Middle frontal gyrus (tissue), 1 donor: ENCODE measurements around the gene NDUFV3.
A peak's percentile ranks its signal among the peaks of the same experiment; 100 is the strongest.
"Not testable (repeated sequence)": the region's sequence is repeated elsewhere in the genome, so short reads cannot be mapped to it uniquely, and the experiment has no call there.

Experiments used
- DNase-seq: peaks from one replicate; pipeline ENCODE4 v3.0.0-alpha.2; 2015; ENCODE audit warnings: low spot score; ENCODE audit errors: extremely low spot score

Gene NDUFV3

DNA sequence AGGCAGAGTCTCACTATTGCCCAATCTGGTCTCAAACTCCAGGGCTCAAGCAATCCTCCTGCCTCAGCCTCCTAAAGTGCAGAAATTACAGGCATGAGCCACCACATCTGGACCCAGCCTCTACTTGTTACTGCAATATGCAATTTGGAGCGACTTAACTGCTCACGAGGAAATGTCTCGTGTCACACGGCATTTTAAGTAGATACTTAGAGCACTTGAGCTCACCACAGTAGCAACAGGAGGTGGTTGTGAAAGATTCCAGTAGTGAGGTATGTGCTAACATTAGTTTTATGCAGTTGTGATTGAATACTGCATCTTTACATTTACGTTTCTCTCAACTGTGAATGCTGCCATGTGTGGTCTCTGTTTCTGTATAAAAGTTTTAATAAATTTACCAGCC, 5.8 kb upstream of the NDUFV3 start:
- DNase-seq, result no peak

DNA sequence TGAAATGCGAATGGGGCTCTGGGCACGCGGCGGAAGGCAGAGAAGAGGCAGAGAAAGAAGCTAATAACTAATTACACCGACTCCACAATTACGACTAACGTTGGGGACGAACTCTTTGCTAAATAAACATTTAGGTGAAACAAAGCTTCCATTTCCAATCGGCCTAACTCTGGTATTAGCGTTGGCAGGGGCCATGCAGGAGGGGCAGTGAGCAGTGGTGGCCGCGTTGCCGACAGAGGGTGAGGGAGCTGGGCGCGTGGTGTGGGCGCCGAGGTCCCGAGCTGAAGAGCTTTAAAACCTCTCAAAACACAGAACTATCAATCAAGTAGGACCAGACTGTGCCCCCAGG, 553 bp upstream of the NDUFV3 start:
- DNase-seq, result no peak

DNA sequence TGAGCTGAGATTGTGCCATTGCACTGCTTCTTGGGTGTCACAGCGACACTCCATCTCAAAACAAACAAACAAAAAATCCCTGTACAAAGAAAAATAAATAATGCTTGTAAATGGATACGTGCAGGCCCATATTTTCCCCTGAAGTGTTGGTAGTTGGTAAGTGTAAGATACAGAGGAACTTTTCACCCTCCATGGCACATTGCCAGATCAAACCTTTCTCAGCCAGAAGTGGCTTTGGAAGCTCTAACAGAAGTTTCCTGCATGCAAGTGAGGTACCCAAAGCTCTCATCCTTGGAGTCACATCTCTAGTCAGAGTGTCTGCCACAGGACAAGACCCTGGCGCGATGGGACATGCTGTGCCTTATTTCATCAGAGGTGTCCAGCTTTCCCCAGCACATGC, 7.3 kb downstream of the NDUFV3 start:
- DNase-seq, result no peak

DNA sequence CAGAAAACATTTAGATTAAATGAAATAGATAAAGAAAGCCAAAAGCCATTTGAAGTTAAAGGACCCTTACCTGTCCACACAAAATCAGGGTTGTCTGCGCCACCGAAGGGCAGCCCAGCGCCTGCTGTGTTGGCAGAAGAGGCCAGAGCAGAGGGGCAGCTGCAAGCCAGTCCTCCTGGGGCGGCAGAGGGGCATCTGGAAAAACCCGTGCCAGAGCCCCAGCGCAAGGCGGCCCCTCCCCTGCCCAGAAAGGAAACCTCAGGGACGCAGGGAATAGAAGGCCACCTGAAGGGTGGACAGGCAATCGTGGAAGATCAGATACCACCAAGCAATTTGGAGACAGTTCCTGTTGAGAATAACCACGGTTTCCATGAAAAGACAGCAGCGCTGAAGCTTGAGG, 10.7 kb downstream of the NDUFV3 start:
- DNase-seq, result no peak

DNA sequence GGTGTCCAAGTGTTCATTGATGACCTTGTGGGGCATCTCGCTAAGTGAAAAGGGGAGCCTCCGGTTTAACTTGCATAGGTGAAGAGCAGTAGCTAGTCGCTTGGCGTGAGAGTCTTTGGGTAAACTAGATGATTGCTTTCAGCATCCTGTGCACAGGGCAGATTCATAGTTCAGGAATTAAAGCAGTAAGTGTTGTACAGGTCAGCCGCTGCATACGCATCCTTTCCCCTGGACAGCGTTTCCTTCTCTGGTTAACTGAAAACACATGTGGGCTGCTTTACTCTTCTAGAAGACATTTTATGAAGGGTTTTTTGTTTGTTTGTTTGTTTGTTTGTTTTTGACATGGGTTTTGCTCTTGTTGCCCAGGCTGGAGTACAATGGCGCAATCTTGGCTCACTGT, 12.1 kb downstream of the NDUFV3 start:
- DNase-seq, result no peak

DNA sequence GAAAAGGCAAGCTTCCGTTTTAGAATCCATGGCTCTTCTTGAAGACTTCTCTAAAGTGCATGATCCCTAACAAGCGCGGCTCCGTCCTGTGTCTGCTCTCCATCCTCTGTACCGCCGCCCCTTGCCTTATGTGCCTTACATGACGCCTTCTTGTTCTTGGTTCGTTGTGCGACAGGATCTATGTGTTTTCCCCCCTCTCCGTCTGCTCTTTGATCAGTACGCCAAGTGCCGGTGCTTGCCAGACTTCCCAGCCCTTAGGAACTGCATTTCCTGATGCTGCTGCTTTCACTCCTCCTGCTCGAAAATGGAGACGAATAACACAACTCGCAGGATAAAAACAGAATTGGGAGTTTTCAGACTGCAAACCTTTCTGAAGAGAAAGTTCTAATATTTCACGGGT, 13.1 kb downstream of the NDUFV3 start:
- no peak for DNase-seq

DNA sequence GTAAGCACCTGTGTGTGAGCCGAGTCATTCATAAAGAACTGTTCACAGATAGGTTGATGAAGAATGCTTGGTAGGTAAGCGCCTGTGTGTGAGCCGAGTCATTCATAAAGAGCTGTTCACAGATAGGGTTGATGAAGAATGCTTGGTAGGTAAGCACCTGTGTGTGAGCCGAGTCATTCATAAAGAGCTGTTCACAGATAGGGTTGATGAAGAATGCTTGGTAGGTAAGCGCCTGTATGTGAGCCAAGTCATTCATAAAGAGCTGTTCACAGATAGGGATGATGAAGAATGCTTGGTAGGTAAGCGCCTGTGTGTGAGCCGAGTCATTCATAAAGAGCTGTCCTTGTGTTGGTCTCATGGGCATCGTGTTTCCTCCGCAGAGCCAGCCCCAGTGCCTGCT, 15.4 kb downstream of the NDUFV3 start:
- DNase-seq, result not testable (repeated sequence)

DNA sequence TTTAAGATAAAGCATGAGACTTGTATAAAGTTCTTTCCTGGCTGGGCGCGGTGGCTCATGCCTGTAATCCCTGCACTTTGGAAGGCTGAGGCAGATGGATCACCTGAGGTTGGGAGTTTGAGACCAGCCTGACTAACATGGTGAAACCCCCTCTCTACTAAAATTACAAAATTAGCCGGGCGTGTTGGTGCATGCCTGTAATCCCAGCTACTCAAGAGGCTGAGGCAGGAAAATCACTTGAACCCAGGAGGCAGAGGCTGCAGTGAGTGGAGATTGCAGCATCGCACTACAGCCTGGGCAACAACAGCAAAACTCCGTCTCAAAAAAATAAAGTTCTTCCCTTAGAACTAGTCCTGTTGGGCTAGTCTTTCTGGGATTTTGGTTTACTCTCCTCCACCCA, 18.8 kb downstream of the NDUFV3 start:
- not testable (repeated sequence) for DNase-seq

DNA sequence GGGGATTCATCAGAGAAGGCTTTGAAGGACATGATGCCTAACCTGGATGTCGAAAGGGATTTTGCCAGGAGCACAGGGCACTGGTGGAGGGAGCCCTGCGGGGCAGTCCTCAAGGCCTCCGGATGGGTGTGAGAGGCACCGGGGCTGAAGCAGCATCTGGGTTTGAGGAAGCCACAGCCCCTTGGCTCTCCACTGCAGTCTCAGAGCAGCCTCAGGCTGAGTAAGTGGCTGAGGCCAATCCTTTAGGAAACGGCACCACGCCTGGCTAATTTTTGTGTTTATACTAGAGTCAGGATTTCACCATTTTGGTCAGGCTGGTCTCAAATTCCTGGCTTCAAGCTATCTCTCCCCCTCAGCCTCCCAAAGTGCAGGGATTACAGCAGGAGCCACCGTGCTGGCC, 20.4 kb downstream of the NDUFV3 start:
- DNase-seq, result no peak

DNA sequence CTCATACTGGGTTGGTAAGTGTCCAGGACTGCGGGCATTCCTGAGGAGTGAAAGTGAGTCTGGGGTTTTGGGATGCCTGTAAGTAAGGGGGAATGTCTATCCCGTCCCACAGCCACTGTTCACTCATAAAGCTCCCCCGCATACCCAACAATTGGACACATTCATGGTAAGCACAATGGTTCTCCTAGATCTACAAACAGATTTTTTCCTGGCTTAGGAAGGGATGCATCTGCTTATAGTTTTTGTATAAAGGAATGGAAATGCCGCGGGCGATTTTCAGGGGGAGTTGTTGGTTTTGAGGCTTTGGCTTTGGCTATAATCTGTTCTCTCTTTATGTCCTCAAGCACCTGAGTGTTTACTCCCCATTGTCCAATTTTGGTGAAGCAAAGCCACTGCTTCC, 25.2 kb downstream of the NDUFV3 start:
- DNase-seq, result no peak

DNA sequence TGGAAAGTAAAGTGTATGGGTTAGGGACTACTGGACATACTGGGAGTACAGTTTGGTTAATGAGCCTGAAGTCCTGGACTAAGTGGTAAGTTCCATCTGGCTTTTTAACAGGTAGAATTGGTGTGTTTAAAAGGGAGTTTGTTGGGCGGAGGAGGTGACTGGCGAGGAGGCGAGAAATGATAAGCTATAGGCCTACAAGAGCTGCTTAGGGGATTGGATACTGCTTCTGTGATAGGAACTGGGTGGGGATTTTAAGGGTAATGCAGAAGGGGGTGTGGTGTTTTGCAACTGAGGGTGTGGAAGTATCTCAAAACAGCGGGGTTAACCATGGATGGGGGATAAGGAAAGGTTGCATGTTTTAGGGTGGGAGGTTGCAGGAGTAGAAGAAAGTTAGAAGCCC, 28.8 kb downstream of the NDUFV3 start:
- no peak for DNase-seq

DNA sequence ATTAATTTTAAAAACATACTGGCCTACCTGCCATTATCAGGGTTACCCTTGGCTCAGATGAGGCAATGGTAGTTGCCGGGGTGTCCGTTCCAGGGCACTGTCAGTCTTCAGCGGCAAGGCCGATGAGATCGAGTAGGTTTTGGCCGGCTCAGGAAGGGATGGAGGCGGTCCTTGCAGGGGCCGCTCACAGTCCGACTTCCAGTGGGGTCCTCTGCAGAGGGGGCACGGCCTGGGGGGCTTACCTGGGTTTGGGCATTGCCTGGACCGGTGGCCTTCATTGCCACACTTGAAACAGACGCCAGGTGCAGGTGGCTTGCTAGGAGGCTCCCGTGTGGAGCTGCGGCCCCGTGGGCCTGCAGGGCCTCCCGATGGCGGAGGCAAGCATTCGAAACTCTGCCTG, 29.8 kb downstream of the NDUFV3 start:
- DNase-seq, result no peak

DNA sequence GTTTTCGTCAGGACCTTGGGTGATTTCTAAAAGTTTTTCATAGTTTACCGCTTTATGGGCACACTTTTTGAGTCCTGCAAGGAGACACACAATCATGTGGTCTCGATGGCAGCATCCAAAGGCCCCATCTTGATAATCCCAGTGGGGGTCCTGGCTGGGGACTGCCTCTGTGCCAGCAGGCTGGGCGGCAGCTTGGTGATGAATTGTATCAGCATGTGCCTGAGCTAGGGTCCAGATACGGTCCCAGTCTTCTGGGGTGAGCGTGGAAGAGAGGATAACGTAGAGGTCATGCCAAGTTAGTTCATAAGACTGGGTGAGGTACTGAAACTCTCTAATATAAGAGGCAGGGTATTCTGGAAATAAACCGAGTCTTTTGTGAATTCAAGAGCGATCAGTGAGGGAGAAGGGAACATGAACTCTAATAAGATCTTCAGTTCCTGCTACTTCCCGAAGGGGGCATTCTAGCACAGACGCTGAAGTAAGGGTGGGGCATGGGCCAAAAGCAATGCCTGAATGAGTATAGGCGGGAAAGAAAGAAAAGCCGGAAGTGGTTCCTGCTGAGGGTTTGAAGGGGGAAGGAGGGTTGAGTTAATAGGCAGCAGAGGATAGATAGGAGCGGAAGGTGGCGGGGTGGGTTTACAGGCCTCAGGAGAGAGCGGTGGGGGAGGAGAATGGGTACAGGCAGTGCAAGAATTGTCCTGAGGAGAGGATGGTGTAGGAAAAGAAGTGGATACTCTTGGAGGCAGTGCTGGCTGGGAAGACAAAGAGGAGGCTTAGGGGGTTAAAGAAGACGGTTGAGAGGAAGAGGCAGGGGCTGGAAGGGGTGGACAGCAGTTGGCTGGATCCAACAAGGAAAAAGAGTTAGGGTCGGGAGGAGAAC, 30.7 kb downstream of the NDUFV3 start:
- peak; percentile 64 for DNase-seq

DNA sequence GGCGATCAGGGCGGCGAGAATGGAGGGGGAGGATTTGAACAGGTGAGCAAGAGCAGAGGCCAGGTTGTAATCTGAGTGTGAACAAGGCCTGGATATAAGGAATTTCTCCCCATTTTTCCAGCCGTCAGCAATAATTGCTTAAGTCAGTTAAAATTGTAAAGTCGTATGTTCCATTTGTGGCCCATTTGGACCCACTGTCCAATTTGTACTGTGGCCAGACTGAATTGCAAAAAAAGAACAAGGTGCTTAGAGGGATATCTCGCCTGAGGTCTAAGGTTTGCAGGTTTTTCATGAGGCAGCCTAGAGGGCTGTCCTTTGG, 31.3 kb downstream of the NDUFV3 start:
- DNase-seq, result no peak

DNA sequence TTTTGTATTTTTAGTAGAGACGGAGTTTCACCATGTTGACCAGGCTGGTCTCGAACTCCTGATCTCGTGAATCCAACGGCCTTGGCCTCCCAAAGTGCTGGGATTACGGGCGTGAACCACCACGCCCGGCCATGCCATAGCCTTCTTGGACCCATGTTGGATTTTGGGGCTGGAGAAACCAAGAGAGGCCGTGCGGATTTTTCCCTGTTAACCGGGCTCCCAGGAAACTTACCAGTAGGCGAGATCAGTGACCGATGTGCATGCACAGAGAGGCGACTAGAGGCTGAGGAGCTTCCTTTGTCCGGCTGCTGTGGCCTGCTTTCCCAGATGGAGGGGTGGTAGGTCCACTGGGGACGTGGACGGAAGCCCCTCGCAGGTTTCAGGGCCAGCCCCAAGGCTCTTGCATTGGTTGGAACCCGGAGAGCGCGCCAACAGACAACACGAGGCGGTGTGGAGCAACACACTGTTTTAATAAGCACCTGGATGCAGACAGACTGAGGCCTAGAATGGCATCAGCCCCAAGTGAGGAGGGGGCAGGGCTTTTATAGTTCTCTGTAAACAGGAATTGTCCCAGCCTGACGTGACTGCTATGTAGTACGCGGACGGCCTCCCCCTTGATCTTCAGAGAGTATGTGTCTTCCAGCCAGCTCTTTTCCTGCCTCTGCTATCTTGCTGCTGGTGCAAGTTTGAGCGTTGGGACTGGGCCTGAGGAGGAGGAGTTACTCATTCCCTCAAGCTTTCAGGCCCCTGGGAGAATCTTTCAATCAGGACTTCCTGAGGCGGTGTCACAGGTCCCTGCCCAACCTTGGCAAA, 32.2 kb downstream of the NDUFV3 start, which contains the start of gene ERVH48-1:
TSS of gene ERVH48-1 (minus strand) at position 517 of the 813 bp plus-strand sequence. CDS start 6,624 bp downstream, outside the sequence.
- no peak for DNase-seq

DNA sequence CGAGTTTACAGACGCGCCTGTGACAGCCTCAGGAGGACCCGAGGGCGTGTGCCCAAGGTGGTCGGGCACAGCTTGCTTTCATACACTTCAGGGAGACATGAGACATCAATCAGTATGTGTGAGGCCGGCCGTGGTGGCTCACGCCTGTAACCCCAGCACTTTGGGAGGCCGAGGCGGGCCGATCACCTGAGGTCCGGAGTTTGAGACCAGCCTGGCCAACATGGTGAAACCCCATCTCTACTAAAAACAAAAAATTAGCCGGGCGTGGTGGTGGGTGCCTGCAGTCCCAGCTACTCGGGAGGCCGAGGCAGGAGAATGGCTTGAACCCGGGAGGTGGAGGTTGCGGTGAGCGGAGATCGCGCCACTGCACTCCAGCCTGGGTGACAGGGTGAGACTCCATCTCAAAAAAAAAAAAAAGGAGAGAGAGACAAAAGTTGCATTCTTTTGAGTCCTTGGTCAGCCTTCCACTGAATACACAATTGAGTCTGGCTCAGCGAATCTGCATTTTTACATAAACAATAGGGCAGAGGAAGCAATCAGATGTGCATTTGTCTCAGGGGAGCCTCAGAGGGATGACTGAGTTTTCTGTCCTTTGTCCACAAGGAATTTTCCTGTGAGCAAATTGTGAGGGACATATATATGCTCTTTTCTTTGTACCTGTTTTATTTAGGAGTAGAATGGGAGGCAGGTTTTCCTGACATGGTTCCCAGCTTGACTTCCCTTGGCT, 34.5 kb downstream of the NDUFV3 start:
- DNase-seq, result not testable (repeated sequence)

DNA sequence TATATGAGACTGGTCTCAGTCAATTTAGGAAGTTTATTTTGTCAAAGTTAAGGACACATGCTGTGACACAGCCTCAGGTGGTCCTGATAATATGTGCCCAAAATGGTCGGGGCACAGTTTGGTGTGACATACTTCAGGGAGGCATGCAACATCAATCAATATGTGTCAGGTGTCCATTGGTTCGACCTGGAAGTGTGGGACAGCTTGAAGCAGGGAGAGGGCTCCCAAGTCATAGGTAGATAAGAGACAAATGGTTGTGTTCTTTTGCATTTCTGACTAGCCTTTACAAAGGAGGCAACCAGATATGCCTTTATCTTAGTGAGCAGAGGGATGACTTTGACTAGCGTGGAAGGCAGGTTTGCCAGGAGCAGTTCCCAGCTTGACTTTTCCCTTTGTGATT, 36.9 kb downstream of the NDUFV3 start:
- DNase-seq, result no peak

DNA sequence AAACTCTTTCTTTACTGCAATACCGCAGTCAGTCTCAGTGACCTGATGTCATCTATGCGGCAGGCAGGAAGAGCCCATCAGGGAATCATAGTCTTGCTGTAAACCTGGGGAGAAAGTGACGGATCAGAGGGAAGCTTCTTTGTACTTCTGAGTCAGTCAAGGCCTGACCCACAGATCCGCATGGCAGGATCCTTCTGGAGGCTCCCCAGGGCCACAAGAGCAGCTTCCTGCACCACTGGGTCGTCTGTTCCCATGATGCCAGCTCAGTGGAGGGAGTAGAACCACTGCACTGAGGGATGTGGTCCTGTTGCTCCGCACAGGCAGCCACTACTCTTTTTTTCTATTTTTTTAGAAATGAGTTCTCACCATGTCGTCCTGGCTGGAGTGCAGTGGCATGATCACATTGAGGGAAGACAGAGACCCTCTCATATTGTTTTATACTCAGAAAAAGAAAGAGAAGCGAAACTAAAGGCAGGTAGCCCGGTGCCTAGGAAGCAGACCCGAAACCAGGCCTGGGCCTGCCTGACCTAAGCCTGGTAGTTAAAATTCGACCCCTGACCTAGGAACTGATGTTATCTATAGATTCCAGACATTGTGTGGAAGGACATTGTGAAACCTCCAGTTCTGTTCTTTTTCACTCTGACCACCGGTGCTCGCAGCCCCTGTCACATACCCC, 38.6 kb downstream of the NDUFV3 start:
- no peak for DNase-seq

DNA sequence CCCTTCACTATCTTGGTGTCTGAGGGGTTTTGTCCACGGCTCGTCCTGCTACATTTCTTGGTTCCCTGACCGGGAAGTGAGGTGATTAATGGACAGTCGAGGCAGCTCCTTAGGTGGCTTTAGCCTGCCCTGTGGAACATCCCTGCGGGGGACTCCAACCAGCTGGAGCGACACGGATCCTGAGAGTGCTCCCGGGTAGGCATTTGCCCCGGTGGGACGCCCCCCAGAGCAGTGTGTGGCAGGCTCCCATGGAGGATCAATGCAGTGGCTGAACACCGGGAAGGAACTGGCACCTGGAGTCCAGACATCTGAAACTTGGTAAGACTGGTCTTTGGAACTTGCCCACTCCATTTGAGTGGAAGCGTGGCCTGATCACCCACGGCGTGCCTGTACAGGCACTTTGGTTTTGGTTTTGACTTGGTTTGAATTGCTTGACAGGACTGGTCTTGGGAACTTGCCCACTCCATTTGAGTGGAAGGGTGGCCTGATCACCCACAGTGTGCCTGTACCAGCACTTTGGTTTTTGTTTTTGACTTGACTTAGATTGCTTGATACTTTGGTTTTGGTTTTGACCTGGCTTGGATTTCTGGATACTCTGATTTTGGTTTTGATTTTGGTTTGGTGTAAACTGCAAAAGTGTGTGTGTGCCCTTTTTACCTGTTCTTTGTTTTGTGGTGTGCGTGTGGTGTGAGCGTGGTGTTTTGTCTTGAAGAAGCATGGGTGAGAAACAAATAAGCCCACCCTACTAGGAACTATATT, 39.4 kb downstream of the NDUFV3 start:
- DNase-seq, result not testable (repeated sequence)

DNA sequence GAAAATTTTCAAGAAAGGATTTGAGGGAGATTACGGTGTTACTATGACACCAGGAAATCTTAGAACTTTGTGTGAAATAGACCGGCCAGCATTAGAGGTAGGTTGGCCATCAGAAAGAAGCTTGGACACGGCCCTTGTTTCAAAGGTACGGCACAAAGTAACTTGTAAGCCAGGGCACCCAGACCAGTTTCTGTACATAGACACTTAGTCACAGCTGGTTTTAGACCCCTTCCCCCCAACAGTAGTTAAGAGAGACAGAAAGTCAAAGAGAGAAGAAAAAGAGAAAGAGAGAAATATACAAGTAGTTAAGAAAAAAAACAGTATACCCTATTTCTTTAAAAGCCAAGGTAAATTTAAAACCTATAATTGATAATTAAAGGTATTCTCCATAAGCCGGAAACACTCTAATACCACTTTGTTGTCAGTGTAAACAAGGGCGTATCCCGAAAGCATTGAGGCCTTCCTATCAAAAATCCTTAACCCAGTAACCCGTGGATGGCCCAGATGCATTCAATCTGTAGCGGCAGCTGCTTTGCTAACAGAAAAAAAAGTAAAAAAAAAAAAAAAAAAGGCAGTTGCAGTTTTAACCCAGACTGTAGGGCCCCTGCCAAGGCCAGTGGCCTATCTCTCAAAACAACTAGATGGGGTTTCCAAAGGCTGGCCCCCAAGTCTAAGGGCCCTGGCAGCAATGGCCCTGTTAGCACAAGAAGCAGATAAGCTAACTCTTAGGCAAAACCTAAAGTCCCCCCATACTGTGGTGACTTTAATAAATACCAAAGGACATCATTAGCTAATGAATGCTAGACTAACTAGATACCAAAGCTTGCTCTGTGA, 40.2 kb downstream of the NDUFV3 start:
- DNase-seq, result not testable (repeated sequence)
